ENCODE results near the gene FBLN7. TPM values are rescaled to one million over a fixed set of nuclear protein-coding genes. Genes with fewer than 3 reads are reported as not detected.

FBLN7 gene
- total and polyA plus RNA-seq, 11 donors, result 0.23 to 2.9 (median 0.49) TPM; not detected in 1

GRCh38 chr2:112173646-112174319, 35.6 kb downstream of the FBLN7 start:
- ATAC-seq (no peak), DNase-seq (no peak)
- Histone ChIP-seq H3K27ac (no peak overlapping the region), H3K36me3 (no peaks in the 10 kb centered on the region), H3K4me1 (no peaks in the 10 kb centered on the region), H3K4me3 (no peak overlapping the region), H3K9me3 (no peaks in the 10 kb centered on the region), H3K27me3 (peaks cover 0 to 3% (median 0%) of the 10 kb centered on the region in 9 donors)
- TF ChIP-seq CTCF (IDR thresholded peaks at IDR 0.05), result no peak
- 72 to 80% (median 77%) methylated on average over 11 of the region's 11 CpGs for WGBS, 4 donors
- intact Hi-C loops (cut with DNase I), result no loop called here

GRCh38 chr2:112174383-112174782, 36.2 kb downstream of the FBLN7 start:
- intact Hi-C loops (cut with DNase I), result no loop called here
- Histone ChIP-seq H3K4me1 (no peaks in the 10 kb centered on the region), H3K4me3 (no peak overlapping the region), H3K27me3 (peaks cover 0 to 3% (median 0%) of the 10 kb centered on the region in 9 donors), H3K36me3 (no peaks in the 10 kb centered on the region), H3K27ac (no peak overlapping the region), H3K9me3 (peaks cover 0 to 2% (median 0%) of the 10 kb centered on the region in 12 donors)
- WGBS, 4 donors, result 74 to 81% (median 77%) methylated on average over 4 of the region's 4 CpGs
- no peak for ATAC-seq
- DNase-seq, result no peak
- TF ChIP-seq CTCF (IDR thresholded peaks at IDR 0.05) (no peak), POLR2A (IDR thresholded peaks at IDR 0.05) (no peak)

GRCh38 chr2:112175333-112175732, 37.1 kb downstream of the FBLN7 start:
- intact Hi-C loops (cut with DNase I), result no loop called here
- Histone ChIP-seq H3K27ac (no peak overlapping the region), H3K4me3 (no peak overlapping the region), H3K9me3 (peaks cover 0 to 3% (median 0%) of the 10 kb centered on the region in 12 donors), H3K27me3 (peaks cover 0 to 5% (median 2%) of the 10 kb centered on the region in 9 donors), H3K36me3 (no peaks in the 10 kb centered on the region), H3K4me1 (no peaks in the 10 kb centered on the region)
- 84 to 90% (median 87%) methylated on average over 3 of the region's 3 CpGs for WGBS, 4 donors
- TF ChIP-seq CTCF (IDR thresholded peaks at IDR 0.05), result no peak
- no peak for TF ChIP-seq POLR2A (IDR thresholded peaks at IDR 0.05)
- ATAC-seq (no peak), DNase-seq (no peak)

- DNase-seq (no peak), ATAC-seq (no peak)
- Histone ChIP-seq H3K27ac (no peak overlapping the region), H3K36me3 (no peaks in the 10 kb centered on the region), H3K9me3 (peaks cover 0 to 3% (median 0%) of the 10 kb centered on the region in 12 donors), H3K4me1 (no peaks in the 10 kb centered on the region), H3K27me3 (peaks cover 0 to 13% (median 10%) of the 10 kb centered on the region in 9 donors), H3K4me3 (no peak overlapping the region)
- WGBS, 4 donors, result 94 to 97% (median 96%) methylated on average over 7 of the region's 7 CpGs
- no peak for TF ChIP-seq POLR2A (IDR thresholded peaks at IDR 0.05)
- no peak for TF ChIP-seq CTCF (IDR thresholded peaks at IDR 0.05)
- intact Hi-C loops (cut with DNase I), result no loop called here
Measured at GRCh38 chr2:112175958-112176573, 37.9 kb downstream of the FBLN7 start.

All from heart left ventricle (tissue), 16 donors.